NCI-H82 (cell line): ENCODE results near the gene TNFAIP3.

Experiments used
- DNase-seq: peaks from one replicate; lab custom pipeline; 2025; lab: John Stamatoyannopoulos, UW

The TNFAIP3 gene

GRCh38 chr6:137923866-137924653, 57.0 kb downstream of the TNFAIP3 start:
- no peak for DNase-seq

GRCh38 chr6:137925141-137925698, 58.2 kb downstream of the TNFAIP3 start:
- DNase-seq, result no peak

- peak; percentile 57 for DNase-seq
These were observed 59.2 kb downstream of the TNFAIP3 start for GRCh38 chr6:137926207-137926731.

GRCh38 chr6:137926985-137927384, 59.9 kb downstream of the TNFAIP3 start:
- no peak for DNase-seq

GRCh38 chr6:137927777-137928218, 60.7 kb downstream of the TNFAIP3 start:
- DNase-seq, result peak; percentile 7

- DNase-seq, result no peak
These were observed 61.2 kb downstream of the TNFAIP3 start for GRCh38 chr6:137928286-137928685.

- DNase-seq, result no peak
These were observed 64.9 kb downstream of the TNFAIP3 start for GRCh38 chr6:137931849-137932465.
